K562 (cell line): ENCODE results near the gene POLR3A. TPM values are rescaled to one million over a fixed set of nuclear protein-coding genes. Genes with fewer than 3 reads are reported as not detected.

ENCODE experiments used
- ATF7 ChIP-seq: fragments of 450-650 bp; IDR thresholded peaks from 2 replicates; pipeline ENCODE4 v1.7.1; 2014; ENCODE audit warnings: mild to moderate bottlenecking, moderate library complexity
- ETV6 ChIP-seq, 3 experiments: fragments of 150-350 bp in 1 of 3; sonication (generic) in 1 of 3; formaldehyde crosslinking in 1 of 3; IDR thresholded peaks; 2 replicates each; pipeline versions ENCODE4 v1.6.1 to v1.8.0; 2014 to 2022; ENCODE audit warnings: borderline replicate concordance in 2 of 3, low read depth in 2 of 3, antibody characterized with exemption in 1 of 3, low read length in 1 of 3, mild to moderate bottlenecking in 1 of 3, missing genetic modification reagents in 1 of 3
- FOXA3 ChIP-seq, 2 experiments: fragments of 450-650 bp in 1 of 2; sonication (generic) in 1 of 2; formaldehyde crosslinking; IDR thresholded peaks in 1 of 2; conservative IDR thresholded peaks in 1 of 2; 2 replicates each; pipeline versions ENCODE4 v1.4.0 to v1.8.0; 2020 to 2022; ENCODE audit warnings: mild to moderate bottlenecking in 2 of 2, missing genetic modification reagents in 1 of 2
- HNRNPK ChIP-seq: fragments of 200-400 bp; formaldehyde crosslinking; IDR thresholded peaks from one replicate; pipeline ENCODE4 v1.6.1; 2018; ENCODE audit warnings: mild to moderate bottlenecking, low read depth, low read length; ENCODE audit not compliant: poor library complexity, severe bottlenecking
- IRF2 ChIP-seq: sonication (generic); formaldehyde crosslinking; IDR thresholded peaks from 2 replicates; pipeline ENCODE4 v1.8.1; 2022; ENCODE audit warnings: mild to moderate bottlenecking, missing genetic modification reagents
- PHF8 ChIP-seq: fragments of 200-600 bp; sonication (generic); IDR thresholded peaks from 2 replicates; pipeline ENCODE4 v1.6.1; 2012; ENCODE audit warnings: mixed run types, mild to moderate bottlenecking, inconsistent platforms, low read length, moderate library complexity, borderline replicate concordance
- PTRF ChIP-seq: fragments of 450-650 bp; IDR thresholded peaks from 2 replicates; pipeline ENCODE4 v1.6.1; 2016; ENCODE audit warnings: mild to moderate bottlenecking, missing genetic modification characterization, missing compliant biosample characterization
- SOX6 ChIP-seq: fragments of 450-650 bp; IDR thresholded peaks from 2 replicates; pipeline ENCODE4 v1.6.1; 2014; ENCODE audit warnings: mild to moderate bottlenecking
- ZNF274 ChIP-seq: IDR thresholded peaks from 2 replicates; pipeline ENCODE4 v1.6.1; 2011; ENCODE audit warnings: low read depth, mild to moderate bottlenecking, low read length, moderate library complexity, borderline replicate concordance
- ZNF324 ChIP-seq: fragments of 250-450 bp; sonication (Bioruptor Pico); IDR thresholded peaks from 2 replicates; pipeline ENCODE4 v1.4.0; 2020; ENCODE audit warnings: mild to moderate bottlenecking
- ZNF408 ChIP-seq: fragments of 250-450 bp; sonication (Bioruptor Pico); IDR thresholded peaks from 2 replicates; pipeline ENCODE4 v1.4.0; 2020; ENCODE audit warnings: low read depth, mild to moderate bottlenecking, moderate library complexity
- polyA plus RNA-seq, 8 experiments: library from polyadenylated mRNA; depleted of rRNA in 4 of 8; stranded (reverse) in 5 of 8; unstranded in 3 of 8; fragments of >200 nt; fragmentation: Nextera tagmentation in 2 of 8; fragmentation: Illumina TruSeq in 1 of 8; extraction: Ambion mirVana in 2 of 8; extraction: Trizol in 1 of 8; gene quantifications; 2 replicates each; pipeline versions ENCODE4 v1.2.1 to v1.2.3, GENCODE V29; 2011 to 2014; ENCODE audit warnings: inconsistent platforms in 1 of 8, missing spikeins in 1 of 8
- total RNA-seq, 7 experiments: library from RNA; depleted of rRNA in 6 of 7; stranded (reverse); fragments of >200 nt in 6 of 7; fragmentation: Illumina TruSeq in 2 of 7; extraction: Trizol in 2 of 7; gene quantifications; 2 replicates each; pipeline versions ENCODE4 v1.2.1 to v1.2.3, GENCODE V29; 2011 to 2021; ENCODE audit warnings: low replicate concordance in 1 of 7
- TF ChIP-seq, protein P1 (sequence below): sonication (generic); formaldehyde crosslinking; IDR thresholded peaks from 2 replicates; pipeline ENCODE4 v1.8.1; 2023; ENCODE audit warnings: mild to moderate bottlenecking, missing genetic modification reagents
- TF ChIP-seq, protein P2 (sequence below): sonication (generic); formaldehyde crosslinking; IDR thresholded peaks from 2 replicates; pipeline ENCODE4 v1.5.0; 2020; ENCODE audit warnings: missing genetic modification reagents
- TF ChIP-seq, protein P3 (sequence below), 2 experiments: fragments of 450-650 bp; IDR thresholded peaks; 2 replicates each; pipeline ENCODE4 v1.6.1; 2018; ENCODE audit warnings: mild to moderate bottlenecking in 2 of 2, low read depth in 1 of 2; ENCODE audit not compliant: partially characterized antibody in 2 of 2
- TF ChIP-seq, protein P4 (sequence below): fragments of 450-650 bp; IDR thresholded peaks from 2 replicates; pipeline ENCODE4 v1.6.1; 2018; ENCODE audit not compliant: partially characterized antibody

The POLR3A gene
- total and polyA plus RNA-seq, 9 of the 15 experiments (the other 6 are each of a cell fraction or from before 2014, with no cell fraction given) = 14.9 to 37.0 (median 26.7) TPM

DNA sequence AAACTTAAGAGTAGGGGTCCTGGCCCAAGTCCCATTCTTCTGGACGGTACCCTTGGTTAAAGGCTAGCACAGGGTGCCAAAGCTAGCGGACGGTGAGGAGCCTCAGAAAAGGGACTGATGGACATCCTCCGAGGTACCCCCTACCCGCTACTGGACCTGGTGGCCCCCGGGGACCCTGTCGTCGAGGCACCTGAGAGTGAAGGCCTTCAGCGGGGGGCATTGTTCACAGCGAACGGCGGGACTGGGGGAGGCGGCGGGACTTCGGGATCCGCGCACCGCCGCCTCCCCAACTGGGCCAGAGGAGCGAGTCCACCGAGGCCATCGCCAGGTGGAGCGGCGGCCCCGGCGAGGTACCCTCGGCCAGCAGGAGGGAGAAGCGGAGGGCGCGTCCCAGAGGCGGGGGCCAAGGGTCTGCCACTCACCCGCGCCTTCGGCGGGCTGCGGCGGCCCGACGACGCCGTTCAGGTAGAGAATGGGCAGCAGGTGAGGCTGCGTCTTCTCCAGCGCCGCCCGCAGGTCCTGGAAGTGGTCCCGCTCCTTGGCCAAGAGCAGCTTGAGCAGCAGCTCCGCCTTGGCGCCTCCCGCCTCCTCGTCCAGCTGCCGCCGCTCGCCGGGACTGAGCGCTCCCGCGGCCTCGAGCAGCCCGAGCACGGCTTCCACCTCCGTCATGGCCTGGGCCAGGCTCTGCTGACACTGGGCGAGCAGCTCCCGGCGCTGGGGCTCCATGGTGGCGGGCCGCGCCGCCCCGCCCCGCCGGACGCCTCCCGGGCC lies 103.3 kb downstream of the POLR3A start (continued):
- no peak for TF ChIP-seq FOXA3 (CRISPR knock-in tag; conservative IDR thresholded peaks at IDR 0.05 in 1 of 2, IDR thresholded peaks at IDR 0.05 in 1 of 2)
- TF ChIP-seq, protein P1, sequence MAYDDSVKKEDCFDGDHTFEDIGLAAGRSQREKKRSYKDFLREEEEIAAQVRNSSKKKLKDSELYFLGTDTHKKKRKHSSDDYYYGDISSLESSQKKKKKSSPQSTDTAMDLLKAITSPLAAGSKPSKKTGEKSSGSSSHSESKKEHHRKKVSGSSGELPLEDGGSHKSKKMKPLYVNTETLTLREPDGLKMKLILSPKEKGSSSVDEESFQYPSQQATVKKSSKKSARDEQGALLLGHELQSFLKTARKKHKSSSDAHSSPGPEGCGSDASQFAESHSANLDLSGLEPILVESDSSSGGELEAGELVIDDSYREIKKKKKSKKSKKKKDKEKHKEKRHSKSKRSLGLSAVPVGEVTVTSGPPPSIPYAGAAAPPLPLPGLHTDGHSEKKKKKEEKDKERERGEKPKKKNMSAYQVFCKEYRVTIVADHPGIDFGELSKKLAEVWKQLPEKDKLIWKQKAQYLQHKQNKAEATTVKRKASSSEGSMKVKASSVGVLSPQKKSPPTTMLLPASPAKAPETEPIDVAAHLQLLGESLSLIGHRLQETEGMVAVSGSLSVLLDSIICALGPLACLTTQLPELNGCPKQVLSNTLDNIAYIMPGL (CRISPR knock-in tag) = peak; percentile 81
- no peak; the same call in 1 of the 2 replicates for TF ChIP-seq ATF7
- TF ChIP-seq, protein P2, sequence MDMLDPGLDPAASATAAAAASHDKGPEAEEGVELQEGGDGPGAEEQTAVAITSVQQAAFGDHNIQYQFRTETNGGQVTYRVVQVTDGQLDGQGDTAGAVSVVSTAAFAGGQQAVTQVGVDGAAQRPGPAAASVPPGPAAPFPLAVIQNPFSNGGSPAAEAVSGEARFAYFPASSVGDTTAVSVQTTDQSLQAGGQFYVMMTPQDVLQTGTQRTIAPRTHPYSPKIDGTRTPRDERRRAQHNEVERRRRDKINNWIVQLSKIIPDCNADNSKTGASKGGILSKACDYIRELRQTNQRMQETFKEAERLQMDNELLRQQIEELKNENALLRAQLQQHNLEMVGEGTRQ (CRISPR knock-in tag) = no peak
- no peak for TF ChIP-seq PTRF (tag)
- no peak for TF ChIP-seq HNRNPK
- TF ChIP-seq ZNF408 (CRISPR knock-in tag) = no peak
- TF ChIP-seq ZNF324 (CRISPR knock-in tag) = no peak
- TF ChIP-seq PHF8 = peak; percentile 60; the same call in 1 of the 2 replicates
- TF ChIP-seq, protein P3, sequence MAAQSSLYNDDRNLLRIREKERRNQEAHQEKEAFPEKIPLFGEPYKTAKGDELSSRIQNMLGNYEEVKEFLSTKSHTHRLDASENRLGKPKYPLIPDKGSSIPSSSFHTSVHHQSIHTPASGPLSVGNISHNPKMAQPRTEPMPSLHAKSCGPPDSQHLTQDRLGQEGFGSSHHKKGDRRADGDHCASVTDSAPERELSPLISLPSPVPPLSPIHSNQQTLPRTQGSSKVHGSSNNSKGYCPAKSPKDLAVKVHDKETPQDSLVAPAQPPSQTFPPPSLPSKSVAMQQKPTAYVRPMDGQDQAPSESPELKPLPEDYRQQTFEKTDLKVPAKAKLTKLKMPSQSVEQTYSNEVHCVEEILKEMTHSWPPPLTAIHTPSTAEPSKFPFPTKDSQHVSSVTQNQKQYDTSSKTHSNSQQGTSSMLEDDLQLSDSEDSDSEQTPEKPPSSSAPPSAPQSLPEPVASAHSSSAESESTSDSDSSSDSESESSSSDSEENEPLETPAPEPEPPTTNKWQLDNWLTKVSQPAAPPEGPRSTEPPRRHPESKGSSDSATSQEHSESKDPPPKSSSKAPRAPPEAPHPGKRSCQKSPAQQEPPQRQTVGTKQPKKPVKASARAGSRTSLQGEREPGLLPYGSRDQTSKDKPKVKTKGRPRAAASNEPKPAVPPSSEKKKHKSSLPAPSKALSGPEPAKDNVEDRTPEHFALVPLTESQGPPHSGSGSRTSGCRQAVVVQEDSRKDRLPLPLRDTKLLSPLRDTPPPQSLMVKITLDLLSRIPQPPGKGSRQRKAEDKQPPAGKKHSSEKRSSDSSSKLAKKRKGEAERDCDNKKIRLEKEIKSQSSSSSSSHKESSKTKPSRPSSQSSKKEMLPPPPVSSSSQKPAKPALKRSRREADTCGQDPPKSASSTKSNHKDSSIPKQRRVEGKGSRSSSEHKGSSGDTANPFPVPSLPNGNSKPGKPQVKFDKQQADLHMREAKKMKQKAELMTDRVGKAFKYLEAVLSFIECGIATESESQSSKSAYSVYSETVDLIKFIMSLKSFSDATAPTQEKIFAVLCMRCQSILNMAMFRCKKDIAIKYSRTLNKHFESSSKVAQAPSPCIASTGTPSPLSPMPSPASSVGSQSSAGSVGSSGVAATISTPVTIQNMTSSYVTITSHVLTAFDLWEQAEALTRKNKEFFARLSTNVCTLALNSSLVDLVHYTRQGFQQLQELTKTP (IDR thresholded peaks at IDR 0.05; ENCODE audit: low read depth in 1 of 2, partially characterized antibody in 2 of 2) = no peak
- TF ChIP-seq SOX6 = no peak
- TF ChIP-seq ZNF274 = no peak
- TF ChIP-seq ETV6 (IDR thresholded peaks at IDR 0.05; ENCODE audit: borderline replicate concordance in 1 of 2, low read depth in 2 of 2, low read length in 1 of 2) = peak in 1 of 2 experiments; percentile 25; a peak in 1 of 4 replicates
- no peak; the same call in 1 of the 2 replicates for TF ChIP-seq ETV6 (CRISPR knock-in tag; IDR thresholded peaks at IDR 0.05; ENCODE audit: borderline replicate concordance)
- TF ChIP-seq IRF2 (CRISPR knock-in tag) = no peak
- TF ChIP-seq, protein P4, sequence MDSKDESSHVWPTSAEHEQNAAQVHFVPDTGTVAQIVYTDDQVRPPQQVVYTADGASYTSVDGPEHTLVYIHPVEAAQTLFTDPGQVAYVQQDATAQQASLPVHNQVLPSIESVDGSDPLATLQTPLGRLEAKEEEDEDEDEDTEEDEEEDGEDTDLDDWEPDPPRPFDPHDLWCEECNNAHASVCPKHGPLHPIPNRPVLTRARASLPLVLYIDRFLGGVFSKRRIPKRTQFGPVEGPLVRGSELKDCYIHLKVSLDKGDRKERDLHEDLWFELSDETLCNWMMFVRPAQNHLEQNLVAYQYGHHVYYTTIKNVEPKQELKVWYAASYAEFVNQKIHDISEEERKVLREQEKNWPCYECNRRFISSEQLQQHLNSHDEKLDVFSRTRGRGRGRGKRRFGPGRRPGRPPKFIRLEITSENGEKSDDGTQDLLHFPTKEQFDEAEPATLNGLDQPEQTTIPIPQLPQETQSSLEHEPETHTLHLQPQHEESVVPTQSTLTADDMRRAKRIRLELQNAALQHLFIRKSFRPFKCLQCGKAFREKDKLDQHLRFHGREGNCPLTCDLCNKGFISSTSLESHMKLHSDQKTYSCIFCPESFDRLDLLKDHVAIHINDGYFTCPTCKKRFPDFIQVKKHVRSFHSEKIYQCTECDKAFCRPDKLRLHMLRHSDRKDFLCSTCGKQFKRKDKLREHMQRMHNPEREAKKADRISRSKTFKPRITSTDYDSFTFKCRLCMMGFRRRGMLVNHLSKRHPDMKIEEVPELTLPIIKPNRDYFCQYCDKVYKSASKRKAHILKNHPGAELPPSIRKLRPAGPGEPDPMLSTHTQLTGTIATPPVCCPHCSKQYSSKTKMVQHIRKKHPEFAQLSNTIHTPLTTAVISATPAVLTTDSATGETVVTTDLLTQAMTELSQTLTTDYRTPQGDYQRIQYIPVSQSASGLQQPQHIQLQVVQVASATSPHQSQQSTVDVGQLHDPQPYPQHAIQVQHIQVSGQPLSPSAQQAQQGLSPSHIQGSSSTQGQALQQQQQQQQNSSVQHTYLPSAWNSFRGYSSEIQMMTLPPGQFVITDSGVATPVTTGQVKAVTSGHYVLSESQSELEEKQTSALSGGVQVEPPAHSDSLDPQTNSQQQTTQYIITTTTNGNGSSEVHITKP = no peak
